ENCODE measurements around the gene MARK3.

DNA sequence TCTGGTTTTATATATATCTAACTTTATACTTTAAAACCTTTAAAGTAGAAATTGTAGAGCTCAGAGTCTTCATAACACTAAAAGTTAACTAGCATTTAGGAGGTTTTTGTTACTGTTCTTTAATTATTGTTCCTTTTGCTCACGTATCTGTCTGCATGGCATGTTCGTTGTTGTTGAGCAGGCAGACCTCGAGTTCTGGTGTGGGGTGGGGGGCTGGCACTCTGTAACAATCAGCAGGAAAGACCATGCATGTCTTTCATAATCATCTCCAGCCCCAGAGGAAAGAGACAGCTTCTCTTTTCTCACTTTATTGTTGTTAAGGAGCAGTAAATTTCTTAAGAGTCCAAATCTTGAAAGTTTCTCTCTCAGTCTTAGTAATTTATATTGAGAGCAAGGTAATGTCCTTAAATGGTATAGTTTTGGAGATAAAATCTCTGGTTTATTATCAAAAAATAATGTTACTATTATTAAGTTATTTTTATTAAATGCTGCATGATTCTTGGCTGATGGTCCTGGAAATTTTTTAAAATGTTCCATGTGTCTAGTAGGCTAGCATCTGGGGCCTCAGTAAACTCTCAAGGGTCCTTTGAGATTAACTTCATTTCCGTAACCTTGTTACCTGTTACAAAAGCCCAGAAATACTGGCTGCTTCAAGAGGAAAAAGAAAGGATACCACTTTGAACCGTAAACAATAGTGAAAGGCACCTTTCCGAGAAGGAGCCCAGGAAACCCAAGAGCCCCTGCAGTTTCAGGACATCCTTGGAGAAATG, 107.1 kb downstream of the MARK3 start:
- TF ChIP-seq, protein P1, sequence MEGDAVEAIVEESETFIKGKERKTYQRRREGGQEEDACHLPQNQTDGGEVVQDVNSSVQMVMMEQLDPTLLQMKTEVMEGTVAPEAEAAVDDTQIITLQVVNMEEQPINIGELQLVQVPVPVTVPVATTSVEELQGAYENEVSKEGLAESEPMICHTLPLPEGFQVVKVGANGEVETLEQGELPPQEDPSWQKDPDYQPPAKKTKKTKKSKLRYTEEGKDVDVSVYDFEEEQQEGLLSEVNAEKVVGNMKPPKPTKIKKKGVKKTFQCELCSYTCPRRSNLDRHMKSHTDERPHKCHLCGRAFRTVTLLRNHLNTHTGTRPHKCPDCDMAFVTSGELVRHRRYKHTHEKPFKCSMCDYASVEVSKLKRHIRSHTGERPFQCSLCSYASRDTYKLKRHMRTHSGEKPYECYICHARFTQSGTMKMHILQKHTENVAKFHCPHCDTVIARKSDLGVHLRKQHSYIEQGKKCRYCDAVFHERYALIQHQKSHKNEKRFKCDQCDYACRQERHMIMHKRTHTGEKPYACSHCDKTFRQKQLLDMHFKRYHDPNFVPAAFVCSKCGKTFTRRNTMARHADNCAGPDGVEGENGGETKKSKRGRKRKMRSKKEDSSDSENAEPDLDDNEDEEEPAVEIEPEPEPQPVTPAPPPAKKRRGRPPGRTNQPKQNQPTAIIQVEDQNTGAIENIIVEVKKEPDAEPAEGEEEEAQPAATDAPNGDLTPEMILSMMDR (IDR thresholded peaks at IDR 0.05; ENCODE audit: insufficient read depth, low read depth, low read length): no peak
- TF ChIP-seq EZH2 (IDR thresholded peaks at IDR 0.05; ENCODE audit: insufficient read depth, low read length): no peak
